GM21447 (cell line): ENCODE measurements around the gene TTLL8.

Experiments
- ATAC-seq: cut with Tn5 transposase; IDR thresholded peaks from one replicate; pipeline ENCODE4 v1.9.1; 2021; ENCODE audit not compliant: unreplicated experiment

Gene TTLL8

GRCh38 chr22:50022171-50022819 is 35.8 kb downstream of the TTLL8 start:
- no peak for ATAC-seq

- no peak for ATAC-seq
Observed at GRCh38 chr22:50020606-50021005, 37.5 kb downstream of the TTLL8 start.

GRCh38 chr22:50019316-50019715 is 38.8 kb downstream of the TTLL8 start:
- no peak for ATAC-seq

GRCh38 chr22:50018608-50019285 is 39.4 kb downstream of the TTLL8 start:
- no peak for ATAC-seq

DNA sequence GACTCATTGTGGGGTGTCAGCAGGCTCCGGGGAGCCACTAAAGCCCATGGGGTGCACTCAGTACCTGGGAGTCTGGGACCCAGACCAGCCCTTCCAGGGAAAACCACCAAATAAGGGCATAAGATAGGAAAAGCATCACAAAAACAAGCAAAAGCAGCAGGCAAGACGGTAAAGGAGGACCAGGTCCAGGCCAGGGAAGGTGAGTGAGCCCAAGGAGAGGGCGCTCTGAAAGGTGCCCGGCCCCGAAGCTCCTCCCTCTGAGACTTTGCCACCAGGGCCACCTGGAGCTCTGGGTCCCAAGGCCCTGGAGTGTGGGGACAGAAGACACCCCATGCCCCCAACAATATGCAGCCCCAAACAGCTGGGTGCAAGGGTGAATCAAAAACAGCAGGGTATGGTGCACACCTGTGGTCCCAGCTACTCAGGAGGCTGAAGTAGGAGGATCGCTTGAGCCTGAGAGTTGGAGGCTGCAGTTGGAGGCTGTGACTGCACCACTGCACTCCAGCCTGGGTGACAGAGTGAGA is 40.3 kb downstream of the TTLL8 start:
- no peak for ATAC-seq

- ATAC-seq = no peak
Observed at GRCh38 chr22:50016988-50017700, 41.0 kb downstream of the TTLL8 start.

- no peak for ATAC-seq
Observed at GRCh38 chr22:50016308-50016987, 41.6 kb downstream of the TTLL8 start.

DNA sequence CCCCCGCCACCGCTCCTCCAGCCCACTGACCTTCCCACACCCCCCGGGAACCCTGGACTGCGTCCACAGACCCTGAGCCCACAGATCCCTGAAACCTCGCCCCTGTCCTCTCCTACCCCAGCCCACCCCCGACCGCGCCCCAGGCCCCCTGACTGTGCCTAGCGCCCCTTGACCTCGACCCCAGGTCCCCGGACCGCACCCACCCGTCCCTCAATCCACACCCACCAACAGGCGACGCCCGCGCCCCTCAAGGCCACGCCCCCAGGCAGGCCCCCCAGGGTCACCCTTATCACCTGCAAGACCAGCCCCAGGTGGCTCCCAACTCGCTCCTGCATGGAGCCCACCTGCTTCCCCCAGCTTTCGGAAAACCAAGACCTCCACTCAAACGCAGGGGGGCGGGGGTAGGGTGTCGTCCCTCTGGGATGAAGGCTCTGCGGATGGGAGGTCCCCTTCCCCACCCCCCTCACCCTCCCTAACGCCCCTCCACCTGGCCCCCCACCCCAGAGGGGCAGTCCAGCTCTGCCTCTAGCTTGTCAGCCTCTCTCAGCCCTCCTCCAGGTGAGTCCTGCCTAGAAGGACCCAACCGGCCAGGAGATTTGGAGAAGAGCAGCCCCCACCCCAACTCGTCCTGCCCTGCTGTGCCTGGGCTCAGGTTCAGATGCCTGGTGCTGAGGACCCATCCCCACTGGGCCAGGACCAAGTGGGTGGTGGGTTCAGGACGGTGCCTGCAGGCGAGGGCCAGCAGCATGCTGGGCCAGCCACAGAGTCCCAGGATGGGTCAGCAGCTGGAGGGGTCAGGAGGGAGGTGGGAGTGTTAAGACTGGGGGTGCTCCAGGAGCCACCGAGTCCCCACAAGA is 42.4 kb downstream of the TTLL8 start:
- ATAC-seq = no peak

DNA sequence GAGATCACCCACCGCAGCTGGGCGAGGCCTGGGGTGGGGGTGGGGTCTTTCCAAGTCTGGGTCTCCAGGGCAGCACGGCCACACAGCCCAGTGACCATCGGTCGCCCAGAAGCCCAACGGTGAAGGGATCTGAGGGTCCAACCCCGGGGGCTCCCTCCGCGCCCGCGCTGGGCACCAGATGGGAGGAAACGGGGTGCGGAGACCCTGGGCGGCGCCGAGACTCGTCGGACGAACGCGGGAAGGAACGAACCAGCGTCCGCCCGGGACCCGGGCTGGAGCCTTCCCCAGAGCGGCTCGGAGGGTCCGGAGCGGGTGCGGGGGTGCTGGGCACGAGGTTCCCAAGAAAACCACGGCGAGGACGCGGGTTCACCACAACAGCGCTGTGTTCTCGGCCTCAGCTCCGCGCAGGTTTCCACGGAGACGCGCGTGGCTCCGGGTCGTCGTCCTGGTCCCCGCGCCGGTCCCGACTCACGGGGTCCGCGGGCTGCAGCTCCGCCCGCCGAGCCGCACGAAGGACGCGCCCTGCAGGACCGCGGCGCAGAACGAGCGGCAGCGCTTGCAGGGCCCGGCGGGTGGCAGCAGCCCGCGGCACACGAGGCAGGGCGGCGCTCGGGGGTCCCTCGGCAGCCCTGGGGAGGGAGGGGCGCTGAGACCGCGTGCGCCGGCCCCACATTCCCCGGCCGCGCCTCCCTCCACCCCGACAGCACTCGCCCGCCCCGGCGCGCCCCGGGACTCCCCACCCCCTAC is 43.3 kb downstream of the TTLL8 start:
- ATAC-seq = no peak

DNA sequence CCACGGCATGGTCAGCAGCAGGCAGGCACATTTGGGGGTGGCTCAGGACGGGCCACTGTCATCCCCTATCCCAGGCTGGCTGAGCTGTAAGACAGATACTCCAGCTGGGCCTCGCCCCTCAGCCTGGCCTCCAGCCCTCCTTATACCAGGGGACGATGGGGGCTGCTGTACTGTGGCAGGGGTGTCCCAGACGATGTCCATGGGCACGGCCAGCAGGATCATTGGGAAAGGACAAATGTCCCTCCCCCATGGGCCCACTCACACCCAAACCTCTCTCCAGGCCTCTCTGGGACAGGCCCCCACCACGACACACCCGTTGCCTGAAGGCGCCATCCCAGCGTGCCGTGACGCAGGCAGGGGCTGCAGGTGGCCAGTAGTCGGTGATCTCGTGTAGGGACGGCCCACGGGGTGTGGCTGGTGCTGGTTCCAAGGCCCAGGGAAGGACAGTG is 44.0 kb downstream of the TTLL8 start:
- ATAC-seq = no peak

GRCh38 chr22:50012211-50013181 is 45.6 kb downstream of the TTLL8 start, which contains the start of gene IL17REL:
IL17REL (minus strand) TSS chr22:50012765; CDS start chr22:50012646, 119 bp downstream.
- ATAC-seq = no peak

- ATAC-seq = no peak
Observed at GRCh38 chr22:50011447-50012210, 46.5 kb downstream of the TTLL8 start.

DNA sequence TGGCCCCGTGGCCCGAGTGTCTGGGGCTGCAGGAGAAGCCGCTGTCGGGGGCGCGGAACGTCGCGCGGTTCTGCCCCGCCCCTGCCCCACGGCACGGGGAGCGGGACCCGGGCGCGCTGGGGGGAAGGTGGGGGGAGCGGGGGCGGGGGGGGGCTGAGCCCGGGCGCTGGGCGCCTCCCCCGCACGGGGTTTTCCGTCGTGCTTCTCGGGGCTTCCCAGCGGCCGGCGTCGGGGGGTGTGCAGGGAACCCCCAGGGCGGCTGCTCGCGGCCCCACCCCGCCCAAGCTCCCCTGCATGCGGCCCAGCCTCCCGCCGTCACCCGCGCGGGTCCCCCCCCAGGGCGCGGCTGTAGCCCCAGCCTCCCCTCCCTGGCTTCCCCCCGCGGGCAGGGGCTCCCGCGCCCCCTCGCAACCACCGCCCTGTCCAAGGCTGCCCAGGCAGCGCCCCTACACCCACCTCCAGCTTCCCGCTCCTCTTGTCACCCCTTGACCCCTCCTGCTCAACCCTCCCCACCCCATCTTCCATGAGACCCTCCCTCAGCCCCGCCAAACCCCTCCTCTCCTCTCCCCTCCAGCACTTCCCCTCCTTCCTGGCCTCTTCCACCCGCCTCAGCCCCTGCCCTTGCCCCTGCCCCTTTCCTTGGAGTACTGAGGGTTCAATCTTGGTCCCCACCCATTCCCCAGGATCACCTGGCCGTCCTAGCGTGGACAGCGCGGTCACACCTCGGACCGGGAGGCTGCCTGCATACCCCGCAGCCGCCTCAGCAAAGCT is 47.2 kb downstream of the TTLL8 start:
- ATAC-seq = no peak

GRCh38 chr22:50009765-50010675 is 48.1 kb downstream of the TTLL8 start:
- no peak for ATAC-seq

DNA sequence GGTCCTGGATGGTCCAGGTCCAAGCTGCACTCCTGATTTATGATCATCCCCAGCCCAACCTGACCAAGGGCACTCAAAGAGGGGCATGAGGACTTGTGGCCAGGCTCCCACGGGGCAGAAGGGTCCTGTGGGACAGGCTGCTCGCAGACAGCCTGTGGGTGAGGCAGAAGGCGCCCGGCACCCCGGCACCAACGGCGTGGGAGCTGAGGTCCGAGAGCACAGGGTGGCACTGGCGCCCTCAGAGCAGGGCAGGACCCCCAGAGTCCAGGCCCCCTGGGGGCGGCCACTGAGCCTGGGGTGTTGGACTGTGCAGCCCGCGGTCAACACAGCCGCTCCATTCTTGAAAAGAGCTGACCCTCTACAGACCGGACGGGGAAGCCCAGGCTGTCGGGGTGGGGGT is 48.8 kb downstream of the TTLL8 start:
- ATAC-seq = no peak
